Left lobe of liver (tissue), 1 donor: ENCODE measurements around the gene ZNF784. TPM values are rescaled to one million over a fixed set of nuclear protein-coding genes. Genes with fewer than 3 reads are reported as not detected.

Experiments used
- total RNA-seq: library from RNA; stranded (reverse); gene quantifications from one replicate; pipeline ENCODE4 v1.2.1, GENCODE V29; 2021
- donor health status: DM: no; HTN: yes; CAD: no.

Gene ZNF784
- total RNA-seq, 1 donor from 2014 or later: 5.3 TPM

Other genes with a start within 250 kb of the ZNF784 start
- not detected for gene TMEM190, start 247.7 kb downstream of the ZNF784 start, total RNA-seq
- 26.6 TPM for gene TMEM238, start 240.3 kb downstream of the ZNF784 start, total RNA-seq
- gene RPL28, start 238.6 kb downstream of the ZNF784 start, total RNA-seq: 515 TPM
- 5.6 TPM for gene UBE2S, start 216.8 kb downstream of the ZNF784 start, total RNA-seq
- not detected for gene SHISA7, start 181.3 kb downstream of the ZNF784 start, total RNA-seq
- 105 TPM for gene ISOC2, start 162.9 kb downstream of the ZNF784 start, total RNA-seq
- not detected for gene C19orf85, start 159.8 kb downstream of the ZNF784 start, total RNA-seq
- gene ZNF628, start 147.9 kb downstream of the ZNF784 start, total RNA-seq: 5.3 TPM
- gene NAT14, start 139.4 kb downstream of the ZNF784 start, total RNA-seq: 4.6 TPM
- 0.81 TPM for gene SSC5D, start 136.1 kb downstream of the ZNF784 start, total RNA-seq
- not detected for gene SBK2, start 87.4 kb downstream of the ZNF784 start, total RNA-seq
- gene SBK3, start 79.0 kb downstream of the ZNF784 start, total RNA-seq: not detected
- 4.5 TPM for gene ZNF579, start 43.7 kb downstream of the ZNF784 start, total RNA-seq
- gene FIZ1, start 25.0 kb downstream of the ZNF784 start, total RNA-seq: 6.7 TPM
- 13.2 TPM for gene ZNF524, start 24.3 kb downstream of the ZNF784 start, total RNA-seq
- 8.1 TPM for gene ZNF865, start 18.9 kb downstream of the ZNF784 start, total RNA-seq
- 7.5 TPM for gene ZNF580, start 16.4 kb upstream of the ZNF784 start, total RNA-seq
- gene ZNF581, start 19.1 kb upstream of the ZNF784 start, total RNA-seq: 6.1 TPM
- 13.5 TPM for gene CCDC106, start 23.6 kb upstream of the ZNF784 start, total RNA-seq
- 61.7 TPM for gene U2AF2, start 30.5 kb upstream of the ZNF784 start, total RNA-seq
- gene EPN1, start 50.7 kb upstream of the ZNF784 start, total RNA-seq: 148 TPM
- gene NLRP9, start 113.8 kb upstream of the ZNF784 start, total RNA-seq: not detected
- gene RFPL4A, start 134.5 kb upstream of the ZNF784 start, total RNA-seq: 1.0 TPM
- gene RFPL4AL1, start 144.6 kb upstream of the ZNF784 start, total RNA-seq: not detected
- gene NLRP11, start 207.4 kb upstream of the ZNF784 start, total RNA-seq: 0.30 TPM
- not detected for gene NLRP4, start 212.0 kb upstream of the ZNF784 start, total RNA-seq